Keratinocyte (primary cell): Measurements from ENCODE around the gene DNALI1. TPM values are rescaled to one million over a fixed set of nuclear protein-coding genes. Genes with fewer than 3 reads are reported as not detected.

Experiments used
- DNase-seq: peaks from one replicate; pipeline ENCODE4 v3.0.0-alpha.2; 2011; ENCODE audit warnings: low read depth, missing footprints, low spot score
- FAIRE-seq: peaks from 2 replicates; lab custom pipeline; 2011; peaks lifted over from hg19 to GRCh38; lab: Jason Lieb, UNC
- H2AFZ ChIP-seq: 2 replicates; pipeline ENCODE4 v1.6.0; 2012; ENCODE audit warnings: low read length, control low read depth, inconsistent platforms; ENCODE audit not compliant: control insufficient read depth
- H3K27ac ChIP-seq: 2 replicates; pipeline ENCODE4 v1.5.1; 2011; ENCODE audit warnings: low read length; ENCODE audit not compliant: control insufficient read depth, insufficient read depth
- H3K27me3 ChIP-seq: 3 replicates; pipeline ENCODE4 v1.6.0; 2011; ENCODE audit warnings: low read length; ENCODE audit not compliant: control insufficient read depth, insufficient read depth; ENCODE audit errors: extremely low read depth
- H3K36me3 ChIP-seq, 2 experiments: 2 replicates in 1 of 2; 3 replicates in 1 of 2; pipeline ENCODE4 v1.5.1; 2011; ENCODE audit warnings: low read length in 2 of 2, mild to moderate bottlenecking in 1 of 2; ENCODE audit not compliant: control insufficient read depth in 2 of 2, insufficient read depth in 2 of 2; ENCODE audit errors: extremely low read depth in 1 of 2
- H3K4me1 ChIP-seq: 3 replicates; pipeline ENCODE4 v1.5.1; 2011; ENCODE audit warnings: low read length; ENCODE audit not compliant: control insufficient read depth, insufficient read depth; ENCODE audit errors: extremely low read depth
- H3K4me2 ChIP-seq: 3 replicates; pipeline ENCODE4 v1.6.0; 2011; ENCODE audit warnings: low read depth, low read length; ENCODE audit not compliant: control insufficient read depth, insufficient read depth; ENCODE audit errors: extremely low read depth
- H3K4me3 ChIP-seq, 3 experiments: fragments of 200-600 bp in 1 of 3; sonication (generic) in 1 of 3; 2 replicates in 2 of 3; 3 replicates in 1 of 3; pipeline ENCODE4 v1.5.1; 2011 to 2016; ENCODE audit warnings: low read length in 3 of 3, mild to moderate bottlenecking in 3 of 3, control low read depth in 2 of 3, inconsistent platforms in 1 of 3, low read depth in 1 of 3, mixed read lengths in 1 of 3, mixed run types in 1 of 3, moderate library complexity in 1 of 3; ENCODE audit not compliant: control insufficient read depth in 2 of 3, insufficient read depth in 2 of 3; ENCODE audit errors: extremely low read depth in 1 of 3
- H3K79me2 ChIP-seq: 2 replicates; pipeline ENCODE4 v1.6.0; 2012; ENCODE audit warnings: low read length; ENCODE audit not compliant: control insufficient read depth, insufficient read depth
- H3K9ac ChIP-seq: 3 replicates; pipeline ENCODE4 v1.6.0; 2011; ENCODE audit warnings: low read length; ENCODE audit not compliant: control insufficient read depth, insufficient read depth; ENCODE audit errors: extremely low read depth
- H3K9me1 ChIP-seq: 3 replicates; pipeline ENCODE4 v1.6.0; 2011; ENCODE audit warnings: low read length; ENCODE audit not compliant: control insufficient read depth, insufficient read depth; ENCODE audit errors: extremely low read depth
- H3K9me3 ChIP-seq: 2 replicates; pipeline ENCODE4 v1.5.1; 2012; ENCODE audit warnings: low read depth, low read length; ENCODE audit not compliant: control insufficient read depth
- H4K20me1 ChIP-seq: 3 replicates; pipeline ENCODE4 v1.6.0; 2011; ENCODE audit warnings: low read length; ENCODE audit not compliant: control insufficient read depth, insufficient read depth; ENCODE audit errors: extremely low read depth
- CTCF ChIP-seq, 3 experiments: IDR thresholded peaks in 1 of 3; conservative IDR thresholded peaks in 1 of 3; optimal IDR thresholded peaks in 1 of 3; 2 replicates in 2 of 3; 3 replicates in 1 of 3; pipeline versions ENCODE3 to v1.5.1; 2011; ENCODE audit warnings: low read length in 3 of 3, mild to moderate bottlenecking in 3 of 3, moderate library complexity in 2 of 3, control low read depth in 1 of 3, inconsistent platforms in 1 of 3; ENCODE audit not compliant: insufficient read depth in 2 of 3; ENCODE audit errors: extremely low read depth in 1 of 3
- EZH2 ChIP-seq: IDR thresholded peaks from one replicate; pipeline ENCODE4 v1.6.1; 2012; ENCODE audit warnings: inconsistent platforms, mild to moderate bottlenecking, low read length, moderate library complexity
- dilution Hi-C: fragments of 300-500 bp; cut with MboI; formaldehyde crosslinking; loops from one replicate; pipeline ENCODE4 v1.7.0; 2020; ENCODE audit warnings: low sequenced_read_pairs; ENCODE audit not compliant: extremely low pct_ligation_motif_present
- polyA plus RNA-seq, 5 experiments: library from polyadenylated mRNA; depleted of rRNA in 3 of 5; stranded (reverse) in 3 of 5; stranded (forward) in 1 of 5; unstranded in 1 of 5; fragments of >200 nt; gene quantifications; 1 replicate in 1 of 5; 2 replicates in 3 of 5; 3 replicates in 1 of 5; pipeline versions ENCODE4 v1.2.1 to v1.2.3, GENCODE V29; 2011 to 2012; ENCODE audit warnings: missing spikeins in 2 of 5, low read depth in 1 of 5, low replicate concordance in 1 of 5

Gene DNALI1
- polyA plus RNA-seq, 1 donor (not counting 4 experiments of a cell fraction or from before 2014, with no cell fraction given) = 0.14 TPM

- no peak overlapping the region for H3K4me3 ChIP-seq
- TF ChIP-seq EZH2 = no peak
- TF ChIP-seq CTCF (optimal IDR thresholded peaks at IDR 0.05 in 1 of 3, IDR thresholded peaks at IDR 0.05 in 1 of 3, conservative IDR thresholded peaks at IDR 0.05 in 1 of 3; ENCODE audit: extremely low read depth in 1 of 3, insufficient read depth in 2 of 3, low read length in 3 of 3) = no peak
Measured at GRCh38 chr1:37612186-37612585, 55.4 kb downstream of the DNALI1 start.

GRCh38 chr1:37614105-37614504 lies 57.4 kb downstream of the DNALI1 start:
- no peak overlapping the region for H3K27ac ChIP-seq
- no peaks in the 10 kb centered on the region for H3K9me3 ChIP-seq
- DNase-seq = no peak
- dilution Hi-C loops = no loop called here
- H3K9ac ChIP-seq = no peak overlapping the region
- H3K4me2 ChIP-seq = no peak overlapping the region
- H3K9me1 ChIP-seq = no peaks in the 10 kb centered on the region
- TF ChIP-seq EZH2 = no peak
- TF ChIP-seq CTCF (optimal IDR thresholded peaks at IDR 0.05 in 1 of 3, IDR thresholded peaks at IDR 0.05 in 1 of 3, conservative IDR thresholded peaks at IDR 0.05 in 1 of 3; ENCODE audit: extremely low read depth in 1 of 3, insufficient read depth in 2 of 3, low read length in 3 of 3) = no peak
- H3K36me3 ChIP-seq = no peaks in the 10 kb centered on the region
- no peaks in the 10 kb centered on the region for H3K79me2 ChIP-seq
- no peak for FAIRE-seq
- H4K20me1 ChIP-seq = no peaks in the 10 kb centered on the region
- no peak overlapping the region for H3K4me3 ChIP-seq
- no peak overlapping the region for H2AFZ ChIP-seq
- H3K27me3 ChIP-seq = peaks cover 24% of the 10 kb centered on the region
- H3K4me1 ChIP-seq = no peaks in the 10 kb centered on the region

More at GRCh38 chr1:37612186-37612585, 55.4 kb downstream of the DNALI1 start:
- peaks cover 37% of the 10 kb centered on the region for H3K27me3 ChIP-seq
- no peaks in the 10 kb centered on the region for H3K9me1 ChIP-seq
- no peaks in the 10 kb centered on the region for H4K20me1 ChIP-seq
- no peak overlapping the region for H2AFZ ChIP-seq
- H3K79me2 ChIP-seq = no peaks in the 10 kb centered on the region
- H3K9ac ChIP-seq = no peak overlapping the region
- H3K9me3 ChIP-seq = no peaks in the 10 kb centered on the region
- H3K27ac ChIP-seq = no peak overlapping the region
- dilution Hi-C loops = no loop called here
- DNase-seq (no peak), FAIRE-seq (no peak)
- no peaks in the 10 kb centered on the region for H3K36me3 ChIP-seq
- H3K4me2 ChIP-seq = no peak overlapping the region
- H3K4me1 ChIP-seq = no peaks in the 10 kb centered on the region
